ENCODE data around the gene DCUN1D1.

GRCh38 chr3:183013074-183013473 lies 32.7 kb upstream of the DCUN1D1 start:
- no peak for TF ChIP-seq CTCF (conservative IDR thresholded peaks at IDR 0.05; ENCODE audit: low read depth in 2 of 2)
- no peak for TF ChIP-seq JUNB (IDR thresholded peaks at IDR 0.05; ENCODE audit: unreplicated experiment)
- no peak for TF ChIP-seq REST (IDR thresholded peaks at IDR 0.05; ENCODE audit: unreplicated experiment)
